Karpas-422 (cell line): ENCODE data around the gene TGOLN2. TPM values are rescaled to one million over a fixed set of nuclear protein-coding genes. Genes with fewer than 3 reads are reported as not detected.

Experiments used
- DNase-seq: peaks from one replicate; pipeline ENCODE4 v3.0.0-alpha.2; 2015
- H2AFZ ChIP-seq: fragments of 200-600 bp; sonication (generic); 2 replicates; pipeline ENCODE4 v1.6.1; 2014; ENCODE audit warnings: antibody characterized with exemption, low read length, mixed read lengths
- H3K27ac ChIP-seq: fragments of 200-600 bp; sonication (generic); 2 replicates; pipeline ENCODE4 v1.5.1; 2014; ENCODE audit warnings: mild to moderate bottlenecking, low read length, moderate library complexity
- H3K27me3 ChIP-seq: fragments of 200-600 bp; sonication (generic); 2 replicates; pipeline ENCODE4 v1.6.1; 2014; ENCODE audit warnings: low read length, mixed read lengths
- H3K36me3 ChIP-seq: fragments of 200-600 bp; sonication (generic); 2 replicates; pipeline ENCODE4 v1.6.1; 2014; ENCODE audit warnings: low read length, mixed read lengths; ENCODE audit not compliant: insufficient read depth
- H3K4me1 ChIP-seq: fragments of 200-600 bp; sonication (generic); 2 replicates; pipeline ENCODE4 v1.6.1; 2014; ENCODE audit warnings: mild to moderate bottlenecking, low read length, mixed read lengths
- H3K4me2 ChIP-seq: fragments of 200-600 bp; sonication (generic); 2 replicates; pipeline ENCODE4 v1.6.1; 2014; ENCODE audit warnings: low read length, low read depth, mild to moderate bottlenecking; ENCODE audit not compliant: poor library complexity, severe bottlenecking
- H3K4me3 ChIP-seq: fragments of 200-600 bp; sonication (generic); 2 replicates; pipeline ENCODE4 v1.5.1; 2014; ENCODE audit warnings: mild to moderate bottlenecking, antibody characterized with exemption, low read length, mixed read lengths
- H3K79me2 ChIP-seq: fragments of 200-600 bp; sonication (generic); 2 replicates; pipeline ENCODE4 v1.6.1; 2014; ENCODE audit warnings: mild to moderate bottlenecking, low read length, mixed read lengths
- H3K9ac ChIP-seq: fragments of 200-600 bp; sonication (generic); 2 replicates; pipeline ENCODE4 v1.6.0; 2014; ENCODE audit warnings: low read length
- H3K9me2 ChIP-seq: fragments of 200-600 bp; sonication (generic), shearing (Covaris generic); replicated peaks from 2 replicates; pipeline ENCODE4 v1.6.0; 2014; ENCODE audit warnings: mild to moderate bottlenecking, low read length, moderate library complexity; ENCODE audit not compliant: insufficient read depth
- H3K9me3 ChIP-seq: fragments of 300-700, 200-600 bp; sonication (generic); 2 replicates; pipeline ENCODE4 v1.6.1; 2014; ENCODE audit warnings: low read length, mixed read lengths
- H4K20me1 ChIP-seq: fragments of 200-600 bp; sonication (generic); 2 replicates; pipeline ENCODE4 v1.6.1; 2014; ENCODE audit warnings: mild to moderate bottlenecking, antibody characterized with exemption, low read length, low read depth; ENCODE audit not compliant: insufficient read depth
- total RNA-seq: library from RNA; depleted of rRNA; stranded (reverse); fragments of >200 nt; shearing (Covaris generic); gene quantifications from 2 replicates; pipeline ENCODE4 v1.2.3, GENCODE V29; 2014; ENCODE audit warnings: low replicate concordance

The TGOLN2 gene
- total RNA-seq, 1 experiment from 2014 or later: 130 TPM

- Histone ChIP-seq H3K79me2 (no peaks in the 10 kb centered on the region), H3K9me2 (no peaks in the 10 kb centered on the region), H3K4me3 (no peak overlapping the region), H3K9me3 (no peaks in the 10 kb centered on the region), H3K27me3 (no peaks in the 10 kb centered on the region), H4K20me1 (no peaks in the 10 kb centered on the region), H3K36me3 (no peaks in the 10 kb centered on the region), H2AFZ (no peak overlapping the region), H3K4me1 (no peaks in the 10 kb centered on the region), H3K9ac (no peak overlapping the region), H3K4me2 (no peak overlapping the region), H3K27ac (no peak overlapping the region)
- DNase-seq: no peak
Measured at GRCh38 chr2:85286918-85287317, 40.9 kb downstream of the TGOLN2 start.

- DNase-seq: no peak
- Histone ChIP-seq H3K4me3 (no peak overlapping the region), H3K36me3 (no peaks in the 10 kb centered on the region), H3K4me2 (no peak overlapping the region), H3K27ac (no peak overlapping the region), H3K27me3 (no peaks in the 10 kb centered on the region), H3K9me2 (no peaks in the 10 kb centered on the region), H3K9me3 (no peaks in the 10 kb centered on the region), H3K79me2 (no peaks in the 10 kb centered on the region), H2AFZ (no peak overlapping the region), H3K4me1 (no peaks in the 10 kb centered on the region), H3K9ac (no peak overlapping the region), H4K20me1 (no peaks in the 10 kb centered on the region)
Measured at GRCh38 chr2:85283641-85284040, 44.1 kb downstream of the TGOLN2 start.

GRCh38 chr2:85282914-85283313 is 44.9 kb downstream of the TGOLN2 start:
- Histone ChIP-seq H3K27ac (no peak overlapping the region), H3K79me2 (no peaks in the 10 kb centered on the region), H3K4me2 (no peak overlapping the region), H3K9me3 (no peaks in the 10 kb centered on the region), H3K9ac (no peak overlapping the region), H2AFZ (no peak overlapping the region), H3K4me3 (no peak overlapping the region), H3K36me3 (no peaks in the 10 kb centered on the region), H3K4me1 (peaks cover 5% of the 10 kb centered on the region), H4K20me1 (no peaks in the 10 kb centered on the region), H3K27me3 (no peaks in the 10 kb centered on the region), H3K9me2 (no peaks in the 10 kb centered on the region)
- DNase-seq: no peak

- Histone ChIP-seq H3K36me3 (no peaks in the 10 kb centered on the region), H3K4me2 (no peak overlapping the region), H3K9me3 (no peaks in the 10 kb centered on the region), H2AFZ (no peak overlapping the region), H3K4me3 (no peak overlapping the region), H3K27me3 (no peaks in the 10 kb centered on the region), H4K20me1 (no peaks in the 10 kb centered on the region), H3K9ac (no peak overlapping the region), H3K4me1 (peaks cover 7% of the 10 kb centered on the region), H3K27ac (no peak overlapping the region), H3K9me2 (no peaks in the 10 kb centered on the region), H3K79me2 (no peaks in the 10 kb centered on the region)
- no peak for DNase-seq
Measured at GRCh38 chr2:85281553-85281952, 46.2 kb downstream of the TGOLN2 start.

- Histone ChIP-seq H4K20me1 (no peaks in the 10 kb centered on the region), H3K79me2 (no peaks in the 10 kb centered on the region), H3K4me3 (no peak overlapping the region), H3K9ac (no peak overlapping the region), H3K4me1 (peaks cover 7% of the 10 kb centered on the region), H3K4me2 (no peak overlapping the region), H3K9me3 (no peaks in the 10 kb centered on the region), H3K27ac (no peak overlapping the region), H3K9me2 (no peaks in the 10 kb centered on the region), H3K27me3 (no peaks in the 10 kb centered on the region), H2AFZ (no peak overlapping the region), H3K36me3 (no peaks in the 10 kb centered on the region)
- DNase-seq: no peak
Measured at GRCh38 chr2:85278361-85278760, 49.4 kb downstream of the TGOLN2 start.

- Histone ChIP-seq H3K79me2 (no peaks in the 10 kb centered on the region), H3K4me3 (no peak overlapping the region), H3K9ac (no peak overlapping the region), H4K20me1 (no peaks in the 10 kb centered on the region), H3K27ac (no peak overlapping the region), H2AFZ (no peak overlapping the region), H3K36me3 (no peaks in the 10 kb centered on the region), H3K27me3 (no peaks in the 10 kb centered on the region), H3K4me1 (peaks cover 7% of the 10 kb centered on the region), H3K9me3 (no peaks in the 10 kb centered on the region), H3K9me2 (no peaks in the 10 kb centered on the region), H3K4me2 (peak overlapping the region; percentile 23)
- no peak for DNase-seq
Measured at GRCh38 chr2:85277416-85278158, 50.2 kb downstream of the TGOLN2 start.

GRCh38 chr2:85276571-85277118 is 51.1 kb downstream of the TGOLN2 start:
- Histone ChIP-seq H4K20me1 (no peaks in the 10 kb centered on the region), H3K27me3 (no peaks in the 10 kb centered on the region), H3K79me2 (no peaks in the 10 kb centered on the region), H3K9ac (no peak overlapping the region), H3K4me3 (no peak overlapping the region), H2AFZ (no peak overlapping the region), H3K36me3 (no peaks in the 10 kb centered on the region), H3K4me2 (no peak overlapping the region), H3K9me2 (no peaks in the 10 kb centered on the region), H3K9me3 (no peaks in the 10 kb centered on the region), H3K4me1 (peaks cover 7% of the 10 kb centered on the region), H3K27ac (no peak overlapping the region)
- DNase-seq: no peak

- Histone ChIP-seq H3K27ac (no peak overlapping the region), H3K79me2 (no peaks in the 10 kb centered on the region), H3K4me2 (no peak overlapping the region), H3K9me3 (no peaks in the 10 kb centered on the region), H3K27me3 (no peaks in the 10 kb centered on the region), H3K36me3 (no peaks in the 10 kb centered on the region), H4K20me1 (no peaks in the 10 kb centered on the region), H3K9me2 (no peaks in the 10 kb centered on the region), H3K4me1 (peaks cover 7% of the 10 kb centered on the region), H3K4me3 (no peak overlapping the region), H2AFZ (no peak overlapping the region), H3K9ac (no peak overlapping the region)
- no peak for DNase-seq
Measured at GRCh38 chr2:85275984-85276540, 51.7 kb downstream of the TGOLN2 start.
